H1 (cell line): ENCODE results near the gene CCSER2.

Experiments
- EP300 ChIP-seq, 2 experiments: IDR thresholded peaks; 1 replicate in 1 of 2; 2 replicates in 1 of 2; pipeline ENCODE4 v1.6.1; 2011 to 2012; ENCODE audit warnings: low read depth in 2 of 2, low read length in 2 of 2, mild to moderate bottlenecking in 2 of 2, borderline replicate concordance in 1 of 2, inconsistent platforms in 1 of 2, moderate library complexity in 1 of 2
- JUN ChIP-seq: IDR thresholded peaks from 2 replicates; pipeline ENCODE4 v1.6.1; 2011; ENCODE audit warnings: low read depth, mild to moderate bottlenecking, improper control_type of control experiment, low read length
- MAFK ChIP-seq: IDR thresholded peaks from 2 replicates; pipeline ENCODE4 v1.6.1; 2012; ENCODE audit warnings: low read depth, mild to moderate bottlenecking, improper control_type of control experiment, low read length
- PHF8 ChIP-seq: fragments of 200-600 bp; sonication (generic); conservative IDR thresholded peaks from 2 replicates; pipeline ENCODE4 v1.7.1; 2012; ENCODE audit warnings: low read depth, mild to moderate bottlenecking, inconsistent platforms, low read length, moderate library complexity
- POLR2AphosphoS5 ChIP-seq: IDR thresholded peaks from 2 replicates; pipeline ENCODE4 v1.6.1; 2011; ENCODE audit warnings: low read depth, low read length
- TAF1 ChIP-seq: IDR thresholded peaks from 2 replicates; pipeline ENCODE4 v1.6.1; 2011; ENCODE audit warnings: mild to moderate bottlenecking, low read depth, low read length
- TF ChIP-seq, protein P1 (sequence below), 3 experiments: IDR thresholded peaks; 1 replicate in 2 of 3; 2 replicates in 1 of 3; pipeline versions ENCODE4 v1.5.1 to v1.6.1; 2011; ENCODE audit warnings: low read length in 3 of 3, mild to moderate bottlenecking in 3 of 3, inconsistent platforms in 2 of 3, low read depth in 1 of 3, moderate library complexity in 1 of 3; ENCODE audit not compliant: insufficient read depth in 1 of 3; ENCODE audit errors: control extremely low read depth in 1 of 3
- TF ChIP-seq, protein P2 (sequence below): IDR thresholded peaks from 2 replicates; pipeline ENCODE4 v1.6.1; 2011; ENCODE audit warnings: low read length, improper control_type of control experiment

DNA sequence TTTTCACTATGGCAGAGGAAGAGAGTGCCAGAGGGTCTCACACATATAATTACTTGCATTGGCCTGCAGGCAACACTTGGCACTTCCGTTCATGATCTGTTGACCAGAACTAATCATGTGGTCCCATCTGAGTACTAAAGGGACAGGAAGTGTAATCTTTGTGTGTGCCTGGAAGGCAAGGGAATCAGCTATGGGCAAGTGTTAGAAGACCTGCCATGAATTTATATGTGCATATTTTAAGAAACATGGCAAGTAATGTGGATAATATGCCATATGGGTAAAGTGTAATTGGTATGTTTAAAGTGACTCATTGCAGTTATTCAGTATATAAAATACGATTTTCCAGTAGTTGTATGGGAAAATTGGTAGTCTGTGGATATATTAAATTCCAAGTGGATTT, 46.1 kb downstream of the CCSER2 start:
- TF ChIP-seq, protein P1, sequence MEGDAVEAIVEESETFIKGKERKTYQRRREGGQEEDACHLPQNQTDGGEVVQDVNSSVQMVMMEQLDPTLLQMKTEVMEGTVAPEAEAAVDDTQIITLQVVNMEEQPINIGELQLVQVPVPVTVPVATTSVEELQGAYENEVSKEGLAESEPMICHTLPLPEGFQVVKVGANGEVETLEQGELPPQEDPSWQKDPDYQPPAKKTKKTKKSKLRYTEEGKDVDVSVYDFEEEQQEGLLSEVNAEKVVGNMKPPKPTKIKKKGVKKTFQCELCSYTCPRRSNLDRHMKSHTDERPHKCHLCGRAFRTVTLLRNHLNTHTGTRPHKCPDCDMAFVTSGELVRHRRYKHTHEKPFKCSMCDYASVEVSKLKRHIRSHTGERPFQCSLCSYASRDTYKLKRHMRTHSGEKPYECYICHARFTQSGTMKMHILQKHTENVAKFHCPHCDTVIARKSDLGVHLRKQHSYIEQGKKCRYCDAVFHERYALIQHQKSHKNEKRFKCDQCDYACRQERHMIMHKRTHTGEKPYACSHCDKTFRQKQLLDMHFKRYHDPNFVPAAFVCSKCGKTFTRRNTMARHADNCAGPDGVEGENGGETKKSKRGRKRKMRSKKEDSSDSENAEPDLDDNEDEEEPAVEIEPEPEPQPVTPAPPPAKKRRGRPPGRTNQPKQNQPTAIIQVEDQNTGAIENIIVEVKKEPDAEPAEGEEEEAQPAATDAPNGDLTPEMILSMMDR (IDR thresholded peaks at IDR 0.05; ENCODE audit: control extremely low read depth in 1 of 3, insufficient read depth in 1 of 3, low read depth in 1 of 3, low read length in 3 of 3), result no peak
- TF ChIP-seq PHF8 (no peak), POLR2AphosphoS5 (no peak), TAF1 (no peak), EP300 (IDR thresholded peaks at IDR 0.05; ENCODE audit: borderline replicate concordance in 1 of 2, low read depth in 2 of 2, low read length in 2 of 2) (no peak), JUN (no peak), MAFK (no peak)
- TF ChIP-seq, protein P2, sequence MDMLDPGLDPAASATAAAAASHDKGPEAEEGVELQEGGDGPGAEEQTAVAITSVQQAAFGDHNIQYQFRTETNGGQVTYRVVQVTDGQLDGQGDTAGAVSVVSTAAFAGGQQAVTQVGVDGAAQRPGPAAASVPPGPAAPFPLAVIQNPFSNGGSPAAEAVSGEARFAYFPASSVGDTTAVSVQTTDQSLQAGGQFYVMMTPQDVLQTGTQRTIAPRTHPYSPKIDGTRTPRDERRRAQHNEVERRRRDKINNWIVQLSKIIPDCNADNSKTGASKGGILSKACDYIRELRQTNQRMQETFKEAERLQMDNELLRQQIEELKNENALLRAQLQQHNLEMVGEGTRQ, result no peak
